Measurements from ENCODE around the gene UGT1A6.
"Not testable (repeated sequence)": the region's sequence is repeated elsewhere in the genome, so short reads cannot be mapped to it uniquely, and the experiment has no call there.

Gene UGT1A6

DNA sequence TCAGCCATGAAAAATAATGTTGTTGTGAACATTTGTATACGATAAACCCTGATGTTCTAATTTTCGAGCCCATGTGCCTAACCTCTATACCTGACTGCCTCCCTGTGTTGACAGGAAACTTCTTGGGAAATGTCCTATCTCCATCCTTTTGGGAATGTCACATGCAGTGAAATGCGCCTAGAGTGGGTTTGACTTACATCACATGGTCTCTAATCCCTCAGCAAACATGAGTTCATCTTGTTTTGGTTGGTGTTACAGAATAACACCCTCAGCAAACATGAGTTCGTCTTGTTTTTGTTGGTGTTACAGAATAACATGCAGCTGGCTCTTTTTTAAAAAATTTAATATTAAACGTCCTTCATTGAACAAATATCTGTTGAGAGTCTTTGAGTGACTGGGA lies 4.3 kb upstream of the UGT1A6 start:
- DNase-seq = no peak

- no peak for DNase-seq
These were observed 3.7 kb upstream of the UGT1A6 start for GRCh38 chr2:233689031-233689430.

- no peak for DNase-seq
These were observed 3.2 kb upstream of the UGT1A6 start for GRCh38 chr2:233689501-233689900.

- no peak for DNase-seq
These were observed 2.2 kb upstream of the UGT1A6 start for GRCh38 chr2:233690444-233690843.

DNA sequence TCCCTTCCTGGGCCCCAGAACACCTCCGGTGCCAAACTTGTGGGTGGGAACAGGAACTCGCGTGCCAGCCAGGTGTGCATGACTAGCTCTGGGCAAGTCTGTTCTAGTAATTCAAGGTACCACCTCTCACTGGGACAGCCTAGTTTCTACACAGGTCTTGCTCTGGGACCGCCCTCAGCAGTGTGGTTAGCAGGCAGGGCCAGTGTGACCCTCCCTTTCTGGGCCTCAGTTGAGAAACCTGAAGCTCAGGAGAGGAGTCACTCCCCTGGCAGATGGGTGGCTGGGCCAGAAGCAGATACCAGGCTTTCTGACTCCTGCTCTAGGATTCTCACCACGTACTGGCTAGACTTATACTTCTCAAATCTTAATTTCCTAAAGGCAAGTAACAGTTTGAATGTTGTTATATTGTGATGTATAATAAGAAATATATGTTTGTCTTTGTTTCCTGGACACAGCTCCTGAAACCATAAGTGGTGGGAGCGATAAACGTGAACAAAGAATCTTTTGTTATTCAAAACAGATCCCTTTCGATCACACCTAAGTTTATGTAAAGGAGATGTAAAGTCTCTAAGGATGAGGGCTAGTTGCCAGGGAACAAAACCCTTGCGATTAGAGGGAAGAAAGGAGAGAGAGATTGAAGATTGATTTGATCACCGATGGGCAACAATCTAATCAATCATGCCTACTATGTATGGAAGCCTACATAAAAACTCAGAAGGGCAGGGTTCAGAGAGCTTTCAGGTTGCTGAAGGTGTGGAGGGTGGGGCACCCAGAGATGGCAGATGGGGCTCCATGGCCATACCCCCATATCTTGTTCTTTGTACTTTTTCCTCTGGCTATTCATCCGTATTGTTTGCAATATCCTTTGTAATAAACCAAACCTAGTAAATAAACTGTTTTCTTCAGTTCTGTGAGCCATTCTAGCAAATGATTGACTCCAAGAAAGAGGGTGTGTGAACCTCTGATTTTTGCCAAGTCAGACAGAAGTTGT lies 952 bp upstream of the UGT1A6 start:
- no peak for DNase-seq

- DNase-seq = no peak
These were observed 1.3 kb downstream of the UGT1A6 start for GRCh38 chr2:233693963-233694362.

DNA sequence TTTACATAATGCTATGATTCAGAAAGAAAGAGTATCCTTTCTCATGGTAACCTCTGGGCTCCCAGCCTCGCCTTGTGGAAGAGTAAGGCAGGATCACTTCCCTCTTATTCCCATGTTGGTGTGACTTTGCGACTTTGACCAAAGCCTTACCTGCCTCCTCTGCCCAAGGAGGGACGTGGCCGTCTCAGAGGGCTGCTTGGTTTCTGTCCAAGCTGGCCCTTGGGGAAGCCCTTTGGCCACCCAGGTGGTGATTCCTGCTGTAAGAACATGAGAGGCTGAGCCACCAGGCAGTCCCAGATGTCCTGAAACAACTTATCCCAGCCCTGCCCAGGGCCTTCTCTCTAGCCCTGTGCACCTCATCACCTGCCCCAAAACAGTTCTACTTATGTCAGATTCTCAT lies 6.0 kb downstream of the UGT1A6 start:
- no peak for DNase-seq

DNA sequence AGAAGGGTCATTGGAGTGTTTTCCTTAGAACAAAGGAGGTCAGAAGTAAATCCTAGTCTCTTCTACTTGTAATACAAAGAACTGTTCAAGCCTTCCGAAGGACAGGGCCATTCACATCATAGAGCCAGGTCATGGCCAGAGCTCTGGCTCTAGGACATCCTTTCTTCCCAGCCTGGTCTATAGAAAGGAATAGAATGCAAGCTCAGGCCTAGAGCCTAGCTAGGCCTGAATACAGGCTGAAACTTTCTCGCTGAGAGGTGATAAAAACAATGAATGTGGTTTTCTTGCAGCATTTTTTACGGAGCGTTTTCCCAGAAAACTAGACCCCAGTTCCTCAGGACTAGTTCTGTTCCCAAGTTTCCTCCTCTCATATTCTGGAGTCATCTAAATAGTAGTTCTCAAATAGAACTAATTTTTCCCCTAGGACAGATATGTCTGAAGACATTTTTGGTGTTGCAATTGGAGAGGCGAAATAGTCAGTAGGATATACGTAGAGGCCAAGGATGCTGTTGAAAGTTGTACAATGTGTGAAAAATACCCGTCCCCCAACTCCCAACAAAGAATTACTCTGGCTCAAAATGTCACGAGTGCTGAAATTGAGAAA lies 6.8 kb downstream of the UGT1A6 start:
- DNase-seq = no peak

DNA sequence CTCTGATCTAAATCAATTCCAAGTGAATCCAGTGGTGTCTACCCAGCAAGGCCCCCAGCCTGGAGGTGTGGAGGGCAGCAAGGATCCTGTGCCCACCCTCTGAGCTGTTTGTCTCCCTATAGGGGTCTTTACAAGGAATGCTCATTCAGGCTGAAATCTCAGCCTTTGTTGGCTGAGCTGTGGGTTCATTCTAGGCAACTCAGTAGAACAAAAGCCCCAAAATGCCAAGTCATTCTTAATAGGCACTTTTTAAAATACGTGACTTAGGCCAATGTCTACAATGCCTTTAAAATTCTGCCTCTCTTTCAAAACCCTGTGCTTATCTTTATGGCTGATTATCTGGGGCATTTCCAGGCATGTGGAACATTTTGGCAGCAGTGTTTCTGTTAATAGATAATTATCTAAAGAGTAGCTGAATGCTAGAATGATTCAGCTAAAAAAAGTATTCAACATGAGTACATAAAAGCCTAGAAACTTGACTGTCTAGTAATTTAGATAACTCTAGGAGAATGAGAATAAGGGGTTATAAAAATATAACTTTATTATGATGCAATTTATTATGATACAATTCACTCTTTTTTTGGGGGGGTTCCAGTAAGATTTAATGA lies 7.4 kb downstream of the UGT1A6 start:
- DNase-seq = no peak

GRCh38 chr2:233700842-233701241 lies 8.2 kb downstream of the UGT1A6 start:
- DNase-seq = not testable (repeated sequence)

- no peak for DNase-seq
These were observed 9.5 kb downstream of the UGT1A6 start for GRCh38 chr2:233702238-233702637.

DNA sequence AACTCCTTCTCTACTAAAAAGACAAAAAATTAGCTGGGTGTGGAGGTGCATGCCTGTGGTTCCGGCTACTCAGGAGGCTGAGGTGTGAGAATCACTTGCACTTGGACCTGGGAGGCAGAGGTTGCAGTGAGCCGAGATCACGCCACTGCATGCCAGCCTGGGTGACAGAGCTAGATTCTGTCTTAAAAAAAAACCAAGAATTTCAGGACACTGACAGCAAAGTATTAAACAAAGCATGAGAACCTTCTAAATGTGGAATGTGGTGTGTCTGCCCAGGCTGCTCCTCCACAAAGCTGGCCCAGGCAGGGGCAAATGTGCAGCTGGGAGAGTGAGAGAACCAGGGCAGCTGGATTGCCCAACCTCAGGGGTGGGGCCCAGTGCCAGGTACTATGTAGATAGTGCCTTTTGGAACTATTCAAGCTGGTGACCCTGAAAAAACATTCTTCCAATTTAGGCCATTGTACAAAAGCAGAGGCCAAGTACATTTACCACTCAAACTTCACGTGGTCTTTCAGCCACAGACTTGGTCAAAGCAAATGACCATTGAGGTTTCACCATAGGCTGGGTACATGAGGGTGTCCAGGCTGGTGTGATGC lies 13.3 kb downstream of the UGT1A6 start:
- DNase-seq = no peak

GRCh38 chr2:233706720-233707119 lies 14.0 kb downstream of the UGT1A6 start:
- DNase-seq = no peak

- no peak for DNase-seq
These were observed 15.4 kb downstream of the UGT1A6 start for GRCh38 chr2:233707940-233708644.

DNA sequence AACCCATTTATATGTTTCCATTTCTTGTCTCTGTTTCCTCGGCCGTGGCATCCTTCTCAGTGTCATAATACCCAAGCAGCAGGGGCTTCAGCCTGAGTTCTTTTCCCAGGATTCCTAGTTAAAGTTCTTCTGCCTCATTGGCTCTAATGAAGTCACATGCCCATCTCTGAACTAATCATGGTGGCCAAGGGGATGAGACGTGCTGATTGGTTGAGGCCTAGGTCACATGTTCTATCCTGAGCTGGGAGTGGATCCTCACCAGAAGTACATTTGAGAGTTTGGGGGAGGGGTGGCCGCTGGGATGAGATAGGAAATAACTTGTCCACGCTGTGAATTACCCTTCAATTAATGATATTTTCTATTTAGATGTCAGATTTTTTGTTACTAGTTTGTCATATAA lies 16.3 kb downstream of the UGT1A6 start:
- DNase-seq = no peak

DNA sequence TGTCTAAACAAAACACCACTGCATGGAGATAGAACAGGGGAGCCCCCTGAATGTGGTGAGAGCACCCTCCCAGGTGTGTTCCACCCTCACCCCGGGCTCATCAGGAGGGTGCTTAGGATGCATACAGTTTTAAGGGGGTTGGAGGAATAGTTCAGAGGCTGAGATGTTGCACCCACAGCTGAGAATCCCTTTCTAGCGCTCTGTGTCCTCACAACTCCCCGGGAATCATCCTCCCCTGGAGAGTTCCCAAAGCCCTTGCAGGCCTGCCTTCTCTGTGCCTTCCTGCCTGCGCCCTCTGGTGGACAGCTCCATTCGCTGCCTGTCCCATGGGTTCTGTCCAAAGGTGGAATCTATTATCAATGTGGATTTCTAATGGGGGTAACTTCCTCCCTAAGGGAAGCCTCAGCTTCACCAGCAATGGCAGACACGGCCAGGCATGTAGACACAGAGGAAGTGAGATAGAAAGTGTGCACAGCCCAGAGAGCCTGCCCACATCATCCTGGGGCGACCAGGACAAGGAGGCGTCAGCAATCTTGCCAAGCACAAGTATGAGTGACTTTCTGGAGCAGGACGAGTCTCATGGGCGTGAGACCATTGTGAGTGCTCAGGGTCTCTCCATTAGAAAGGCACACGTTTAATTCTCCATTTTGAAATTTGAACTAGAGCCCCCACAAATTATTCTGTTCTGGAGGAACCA lies 18.8 kb downstream of the UGT1A6 start:
- DNase-seq = peak; percentile 68

DNA sequence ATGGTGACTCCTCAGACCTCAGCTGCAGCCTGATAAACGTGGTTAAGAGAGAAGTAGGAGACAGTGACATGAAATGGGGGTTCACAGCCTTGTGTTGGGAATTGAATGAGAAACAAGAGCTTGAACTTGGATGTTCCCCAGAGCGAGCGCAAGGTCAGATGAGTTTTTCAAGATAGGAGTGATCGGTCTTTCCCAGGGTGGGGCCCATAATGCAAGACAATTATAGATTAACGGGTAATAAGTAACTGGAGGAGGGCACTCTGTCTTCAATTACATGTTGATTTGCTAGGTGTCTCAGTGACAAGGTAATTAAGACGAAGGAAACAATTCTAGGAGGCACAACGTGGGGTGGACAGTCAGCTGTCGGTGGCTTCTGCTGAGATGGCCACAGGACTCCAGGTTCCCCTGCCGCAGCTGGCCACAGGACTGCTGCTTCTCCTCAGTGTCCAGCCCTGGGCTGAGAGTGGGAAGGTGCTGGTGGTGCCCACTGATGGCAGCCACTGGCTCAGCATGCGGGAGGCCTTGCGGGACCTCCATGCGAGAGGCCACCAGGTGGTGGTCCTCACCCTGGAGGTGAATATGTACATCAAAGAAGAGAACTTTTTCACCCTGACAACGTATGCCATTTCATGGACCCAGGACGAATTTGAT lies 20.0 kb downstream of the UGT1A6 start, which contains the start of gene UGT1A5:
UGT1A5 (plus strand) TSS at position 297 of the 651 bp plus-strand sequence; CDS start at position 382, 85 bp downstream.
- no peak for DNase-seq

- DNase-seq = no peak
These were observed 20.5 kb downstream of the UGT1A6 start for GRCh38 chr2:233713262-233713615.

- DNase-seq = no peak
These were observed 21.4 kb downstream of the UGT1A6 start for GRCh38 chr2:233714121-233714520.

GRCh38 chr2:233718552-233718951 lies 25.9 kb downstream of the UGT1A6 start, which contains the start of gene UGT1A4:
TSS of gene UGT1A4 (plus strand) at chr2:233718736. CDS start at chr2:233718821, 85 bp downstream.
- DNase-seq = no peak

- no peak for DNase-seq
These were observed 36.1 kb downstream of the UGT1A6 start, which contains the start of gene UGT1A3 for GRCh38 chr2:233728723-233729301. TSS of gene UGT1A3 (plus strand) at chr2:233729042. CDS start at chr2:233729127, 85 bp downstream.

Data from activated CD8-positive, alpha-beta memory T cell treated with anti-CD3 and anti-CD28 coated beads, Interleukin-2, amount 50 U/mL, for 4 hours (primary cell).